ENCODE data around the gene TMEM52. TPM values are rescaled to one million over a fixed set of nuclear protein-coding genes. Genes with fewer than 3 reads are reported as not detected.

The TMEM52 gene
- total and polyA plus RNA-seq, 7 experiments from 2014 or later: 0.45 to 1.1 TPM; not detected in 5

Other genes starting within 250 kb of the TMEM52 start
- gene SLC35E2B, start 226.5 kb downstream of the TMEM52 start, total RNA-seq: 100 to 1,000 TPM in 2 of 5 experiments, 10 to 100 TPM in 3; 69.9 to 138 (median 76.7) TPM
- gene SLC35E2B, start 226.5 kb downstream of the TMEM52 start, polyA plus RNA-seq: 10 to 100 TPM; 45.4 to 66.3 TPM
- gene CDK11A, start 194.9 kb downstream of the TMEM52 start, total RNA-seq: 100 to 1,000 TPM in 4 of 5 experiments, 10 to 100 TPM in 1; 91.5 to 218 (median 157) TPM
- 10 to 100 TPM in 1 of 2 donors, 1 to 10 TPM in 1; 9.8 to 17.2 TPM for gene CDK11A, start 194.9 kb downstream of the TMEM52 start, polyA plus RNA-seq
- 100 to 1,000 TPM in 1 of 5 experiments, 10 to 100 TPM in 4; 45.2 to 115 (median 50.3) TPM for gene NADK, start 140.8 kb downstream of the TMEM52 start, total RNA-seq
- gene NADK, start 140.8 kb downstream of the TMEM52 start, polyA plus RNA-seq: 10 to 100 TPM; 14.7 to 24.0 TPM
- gene GNB1, start 28.2 kb downstream of the TMEM52 start, total RNA-seq: 100 to 1,000 TPM; 170 to 358 (median 246) TPM
- 10 to 100 TPM; 48.1 to 62.3 TPM for gene GNB1, start 28.2 kb downstream of the TMEM52 start, polyA plus RNA-seq
- gene CALML6, start 4.0 kb downstream of the TMEM52 start, total RNA-seq: 1 to 10 TPM in 3 of 5 experiments, under 1 TPM in 1, not detected in 1; 0.94 to 2.5 (median 1.4) TPM
- not detected for gene CALML6, start 4.0 kb downstream of the TMEM52 start, polyA plus RNA-seq
- not detected for gene CFAP74, start 84.5 kb upstream of the TMEM52 start, total RNA-seq
- gene CFAP74, start 84.5 kb upstream of the TMEM52 start, polyA plus RNA-seq: not detected
- gene GABRD, start 100.1 kb upstream of the TMEM52 start, total RNA-seq: under 1 TPM in 2 of 5 experiments, not detected in 3; 0.17 to 0.21 TPM
- under 1 TPM in 1 of 2 donors, not detected in 1; 0.31 TPM for gene GABRD, start 100.1 kb upstream of the TMEM52 start, polyA plus RNA-seq
- gene PRKCZ, start 131.1 kb upstream of the TMEM52 start, total RNA-seq: 10 to 100 TPM in 4 of 5 experiments, 1 to 10 TPM in 1; 3.6 to 29.6 (median 24.5) TPM
- 10 to 100 TPM in 1 of 2 donors, 1 to 10 TPM in 1; 7.1 to 12.7 TPM for gene PRKCZ, start 131.1 kb upstream of the TMEM52 start, polyA plus RNA-seq

All from naive thymus-derived CD4-positive, alpha-beta T cell (primary cell).